Stimulated activated CD8-positive, alpha-beta memory T cell treated with anti-CD3 and anti-CD28 coated beads, Interleukin-2, amount 100 ng/mL, for 48 hours (primary cell): ENCODE data around the gene POLE2.
A peak's percentile ranks its signal among the peaks of the same experiment; 100 is the strongest.
"Not testable (repeated sequence)": the region's sequence is repeated elsewhere in the genome, so short reads cannot be mapped to it uniquely, and the experiment has no call there.

Experiments used
- DNase-seq, 2 donors: peaks; one replicate each; pipeline ENCODE4 v3.0.0-alpha.2; 2020; ENCODE audit warnings: low read depth in 2 of 2

POLE2 gene

GRCh38 chr14:49659526-49660455, 28.2 kb downstream of the POLE2 start:
- no peak for DNase-seq

DNA sequence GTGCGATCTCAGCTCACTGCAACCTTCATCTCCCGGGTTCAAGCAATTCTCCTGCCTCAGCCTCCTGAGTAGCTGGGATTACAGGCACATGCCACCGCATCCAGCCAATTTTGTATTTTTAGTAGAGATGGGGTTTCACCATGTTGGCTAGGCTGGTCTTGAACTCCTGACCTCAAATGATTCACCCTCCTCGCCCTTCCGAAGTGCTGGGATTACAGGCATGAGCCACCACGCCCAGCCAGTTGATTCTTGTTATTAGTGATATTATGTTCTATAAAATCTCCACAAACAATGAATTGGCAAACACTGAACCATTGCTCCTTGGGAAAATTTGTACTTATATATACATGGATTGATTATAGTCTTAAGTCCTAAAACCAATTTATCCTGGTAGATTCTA, 30.5 kb downstream of the POLE2 start:
- not testable (repeated sequence) for DNase-seq

DNA sequence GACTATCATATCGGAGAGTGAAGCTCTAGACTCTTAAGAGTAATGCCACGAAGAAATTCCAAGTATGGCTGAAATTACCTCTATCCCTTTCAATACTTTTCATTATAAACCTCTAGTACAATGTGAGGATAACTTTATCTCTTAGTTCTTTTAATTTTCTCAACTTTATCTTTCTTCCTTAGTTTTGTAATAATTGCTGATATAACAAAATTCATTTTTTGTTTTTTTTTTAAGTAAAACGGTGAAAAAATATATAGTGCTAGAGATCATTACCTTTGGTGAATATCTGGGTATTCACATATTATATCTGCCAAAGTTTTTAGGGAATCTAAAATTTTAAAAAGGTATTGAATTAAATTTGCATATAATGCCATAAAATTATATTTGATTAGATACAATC, 33.5 kb downstream of the POLE2 start:
- no peak for DNase-seq

GRCh38 chr14:49653508-49653907, 34.5 kb downstream of the POLE2 start:
- DNase-seq, result no peak

GRCh38 chr14:49642163-49642562, 45.9 kb downstream of the POLE2 start:
- no peak for DNase-seq

DNA sequence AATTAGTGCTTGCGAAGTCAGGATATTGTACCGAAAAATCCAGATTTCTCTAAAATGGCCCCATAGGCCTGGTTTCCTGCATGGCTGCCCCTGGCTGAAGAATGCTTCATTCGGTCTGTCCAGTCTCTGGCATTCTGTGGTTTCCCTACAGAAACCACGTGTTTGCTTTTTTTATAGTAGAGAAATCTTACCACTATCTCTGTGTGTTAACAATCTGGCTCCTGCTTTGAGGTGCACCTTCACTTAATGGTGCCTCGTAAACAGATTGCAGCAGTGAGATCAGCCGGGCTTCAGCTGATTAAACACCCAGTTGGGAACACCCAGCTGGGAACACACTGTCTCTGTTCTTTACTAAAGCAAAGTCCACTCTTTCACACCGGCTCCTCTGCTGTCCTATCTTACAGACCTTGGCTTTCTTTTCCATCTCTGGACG, 46.3 kb downstream of the POLE2 start:
- no peak for DNase-seq

- DNase-seq, result no peak
Measured at GRCh38 chr14:49640540-49641417, 47.2 kb downstream of the POLE2 start.

- DNase-seq, result no peak
Measured at GRCh38 chr14:49637534-49638078, 50.4 kb downstream of the POLE2 start.

GRCh38 chr14:49636866-49637265, 51.1 kb downstream of the POLE2 start:
- no peak for DNase-seq

- DNase-seq, result peak; percentile 34 to 45
Measured at GRCh38 chr14:49634547-49635334, 53.3 kb downstream of the POLE2 start, which contains the start of gene DNAAF2. DNAAF2 (minus strand) TSS chr14:49635244; CDS start chr14:49635149, 95 bp downstream.

GRCh38 chr14:49633640-49634546, 54.1 kb downstream of the POLE2 start:
- peak; percentile 90 to 93 for DNase-seq

DNA sequence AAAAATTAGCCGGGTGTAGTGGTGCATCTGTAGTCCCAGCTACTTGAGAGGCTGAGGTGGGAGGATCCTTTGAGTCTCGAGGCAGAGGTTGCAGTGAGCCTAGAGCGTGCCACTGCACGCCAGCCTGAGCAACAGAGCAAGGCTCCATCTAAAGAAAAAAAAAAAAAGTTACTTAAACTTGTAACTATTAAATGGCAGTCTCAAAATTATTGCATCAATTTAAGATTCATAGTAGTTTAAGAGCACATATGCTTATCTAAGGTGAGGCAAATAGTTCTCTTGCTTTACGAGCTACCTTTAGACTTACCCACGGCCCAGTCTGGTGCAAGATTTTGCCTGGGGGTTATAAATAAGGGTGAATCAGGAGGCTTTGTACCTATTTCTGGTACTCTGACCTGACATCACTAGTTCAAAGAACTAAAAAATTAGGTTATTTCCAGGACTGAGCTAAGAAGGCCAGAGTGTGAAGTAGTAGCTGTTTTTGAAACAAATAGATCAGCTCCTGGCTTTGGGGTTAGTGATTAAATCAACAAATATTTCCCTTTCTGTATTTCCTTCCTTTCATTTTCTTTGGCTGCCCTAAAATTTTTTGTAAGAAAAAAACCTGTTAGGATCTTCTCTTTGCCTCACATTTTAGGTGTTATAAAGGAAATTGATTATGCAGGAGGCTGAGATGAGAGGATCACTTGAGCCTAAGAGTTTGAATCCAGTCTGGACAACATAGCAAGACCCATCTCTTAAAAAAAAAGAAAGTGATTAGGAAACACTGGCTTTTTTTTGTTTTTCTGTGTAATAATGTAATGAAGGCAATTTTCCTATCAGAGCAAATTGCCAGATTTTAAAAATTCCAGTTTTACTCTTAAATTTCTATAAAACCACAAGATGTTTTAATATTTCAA, 63.8 kb downstream of the POLE2 start:
- no peak for DNase-seq

- DNase-seq, result no peak
Measured at GRCh38 chr14:49623387-49623786, 64.6 kb downstream of the POLE2 start.

- DNase-seq, result no peak
Measured at GRCh38 chr14:49622022-49622607, 65.9 kb downstream of the POLE2 start.

DNA sequence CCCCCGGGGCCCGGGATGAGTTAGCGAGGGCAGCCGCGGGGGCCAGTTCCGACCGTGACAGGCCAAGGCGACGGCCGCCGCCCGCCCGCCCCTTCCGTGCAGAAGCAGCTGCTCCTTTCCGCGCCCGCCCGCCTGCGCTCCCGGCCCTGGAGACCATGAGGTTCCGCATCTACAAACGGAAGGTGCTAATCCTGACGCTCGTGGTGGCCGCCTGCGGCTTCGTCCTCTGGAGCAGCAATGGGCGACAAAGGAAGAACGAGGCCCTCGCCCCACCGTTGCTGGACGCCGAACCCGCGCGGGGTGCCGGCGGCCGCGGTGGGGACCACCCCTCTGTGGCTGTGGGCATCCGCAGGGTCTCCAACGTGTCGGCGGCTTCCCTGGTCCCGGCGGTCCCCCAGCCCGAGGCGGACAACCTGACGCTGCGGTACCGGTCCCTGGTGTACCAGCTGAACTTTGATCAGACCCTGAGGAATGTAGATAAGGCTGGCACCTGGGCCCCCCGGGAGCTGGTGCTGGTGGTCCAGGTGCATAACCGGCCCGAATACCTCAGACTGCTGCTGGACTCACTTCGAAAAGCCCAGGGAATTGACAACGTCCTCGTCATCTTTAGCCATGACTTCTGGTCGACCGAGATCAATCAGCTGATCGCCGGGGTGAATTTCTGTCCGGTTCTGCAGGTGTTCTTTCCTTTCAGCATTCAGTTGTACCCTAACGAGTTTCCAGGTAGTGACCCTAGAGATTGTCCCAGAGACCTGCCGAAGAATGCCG, 66.7 kb downstream of the POLE2 start:
- peak; percentile 46 to 58 for DNase-seq

GRCh38 chr14:49620182-49621113, 67.6 kb downstream of the POLE2 start, which contains the start of the genes MGAT2 and RPL36AL:
MGAT2 (plus strand) TSS chr14:49620799; CDS start chr14:49621269, 470 bp downstream.
RPL36AL (minus strand) TSS chr14:49620626; CDS start chr14:49619104, 1,522 bp downstream.
- DNase-seq, result peak; percentile 90 to 93

- no peak for DNase-seq
Measured at GRCh38 chr14:49619730-49620129, 68.3 kb downstream of the POLE2 start.
